NCI-H2107 treated with DMSO at 0.1 percent for 48 hours (cell line): ENCODE results near the gene KRTAP4-1.
A peak's percentile ranks its signal among the peaks of the same experiment; 100 is the strongest.
"Not testable (repeated sequence)": the region's sequence is repeated elsewhere in the genome, so short reads cannot be mapped to it uniquely, and the experiment has no call there.

Experiments used
- DNase-seq: peaks from one replicate; lab custom pipeline; 2025; ENCODE audit not compliant: unreplicated experiment; lab: John Stamatoyannopoulos, UW

Gene KRTAP4-1

GRCh38 chr17:41184480-41184961 is at the start of gene KRTAP4-1:
KRTAP4-1 (minus strand) TSS chr17:41184911; CDS start chr17:41184854, 57 bp downstream.
- DNase-seq = no peak

- DNase-seq = not testable (repeated sequence)
These were observed 47.8 kb upstream of the KRTAP4-1 start, which contains the start of gene KRTAP9-3 for GRCh38 chr17:41232399-41233105. KRTAP9-3 (plus strand) TSS chr17:41232449; CDS start chr17:41232502, 53 bp downstream.

- no peak for DNase-seq
These were observed 47.0 kb upstream of the KRTAP4-1 start for GRCh38 chr17:41231731-41232130.

GRCh38 chr17:41230094-41230493 is 45.4 kb upstream of the KRTAP4-1 start:
- DNase-seq = no peak

GRCh38 chr17:41226598-41227095 is 41.9 kb upstream of the KRTAP4-1 start, which contains the start of gene KRTAP9-2:
KRTAP9-2 (plus strand) TSS chr17:41226648; CDS start chr17:41226655, 7 bp downstream.
- DNase-seq = not testable (repeated sequence)

- DNase-seq = no peak
These were observed 41.3 kb upstream of the KRTAP4-1 start for GRCh38 chr17:41226051-41226450.

GRCh38 chr17:41223821-41224220 is 39.1 kb upstream of the KRTAP4-1 start:
- DNase-seq = no peak

GRCh38 chr17:41215681-41216080 is 31.0 kb upstream of the KRTAP4-1 start:
- no peak for DNase-seq

GRCh38 chr17:41212524-41213169 is 27.9 kb upstream of the KRTAP4-1 start:
- DNase-seq = peak; percentile 28

- peak; percentile 11 for DNase-seq
These were observed 27.2 kb upstream of the KRTAP4-1 start for GRCh38 chr17:41211845-41212466.

GRCh38 chr17:41199421-41200078 is 14.8 kb upstream of the KRTAP4-1 start:
- DNase-seq = no peak

GRCh38 chr17:41196068-41196467 is 11.4 kb upstream of the KRTAP4-1 start:
- DNase-seq = no peak

GRCh38 chr17:41190328-41190727 is 5.6 kb upstream of the KRTAP4-1 start:
- no peak for DNase-seq

- not testable (repeated sequence) for DNase-seq
These were observed 5.2 kb upstream of the KRTAP4-1 start, which contains the start of gene KRTAP9-1 for GRCh38 chr17:41189837-41190318. KRTAP9-1 (plus strand) TSS chr17:41189887; CDS start chr17:41189887, 0 bp downstream.

- no peak for DNase-seq
These were observed 2.2 kb upstream of the KRTAP4-1 start for GRCh38 chr17:41186872-41187271.

- no peak for DNase-seq
These were observed 290 bp upstream of the KRTAP4-1 start for GRCh38 chr17:41185001-41185400.

GRCh38 chr17:41178843-41179616 is 5.7 kb downstream of the KRTAP4-1 start:
- DNase-seq = no peak

- no peak for DNase-seq
These were observed 6.4 kb downstream of the KRTAP4-1 start for GRCh38 chr17:41178341-41178740.

- no peak for DNase-seq
These were observed 6.9 kb downstream of the KRTAP4-1 start, which contains the start of gene KRTAP4-2 for GRCh38 chr17:41177727-41178271. KRTAP4-2 (minus strand) TSS chr17:41178221; CDS start chr17:41178164, 57 bp downstream.
